HFF-Myc (cell line): ENCODE data around the gene RFLNA.

ENCODE experiments used
- DNase-seq: peaks from one replicate; pipeline ENCODE4 v3.0.0-alpha.2; 2011; ENCODE audit warnings: low read depth; ENCODE audit errors: extremely low read depth
- H3K4me3 ChIP-seq: replicated peaks from 2 replicates; pipeline ENCODE4 v1.5.1; 2011; ENCODE audit warnings: low read depth, mild to moderate bottlenecking, control low read depth, low read length
- CTCF ChIP-seq: IDR thresholded peaks from 2 replicates; pipeline ENCODE4 v1.5.1; 2012; ENCODE audit warnings: mild to moderate bottlenecking, low read depth, low read length, control low read depth; ENCODE audit errors: missing control alignments

Gene RFLNA

GRCh38 chr12:124352839-124353238 lies 57.9 kb downstream of the RFLNA start:
- TF ChIP-seq CTCF, result no peak
- H3K4me3 ChIP-seq, result no peak overlapping the region
- DNase-seq, result peak; percentile 22

- TF ChIP-seq CTCF, result no peak
- DNase-seq, result no peak
- no peak overlapping the region for H3K4me3 ChIP-seq
These were observed 59.5 kb downstream of the RFLNA start for GRCh38 chr12:124354400-124354799.

- H3K4me3 ChIP-seq, result no peak overlapping the region
- no peak for TF ChIP-seq CTCF
- no peak for DNase-seq
These were observed 61.3 kb downstream of the RFLNA start for GRCh38 chr12:124356221-124356620.

GRCh38 chr12:124357616-124358015 lies 62.7 kb downstream of the RFLNA start:
- no peak overlapping the region for H3K4me3 ChIP-seq
- no peak for TF ChIP-seq CTCF
- no peak for DNase-seq

GRCh38 chr12:124358572-124358971 lies 63.7 kb downstream of the RFLNA start:
- no peak overlapping the region for H3K4me3 ChIP-seq
- no peak for TF ChIP-seq CTCF
- no peak for DNase-seq

GRCh38 chr12:124359671-124360581 lies 65.0 kb downstream of the RFLNA start:
- DNase-seq, result no peak
- H3K4me3 ChIP-seq, result no peak overlapping the region
- TF ChIP-seq CTCF, result no peak
